Effector CD4-positive, alpha-beta T cell (primary cell): ENCODE measurements around the gene PAQR4.

Experiments used
- DNase-seq: peaks from one replicate; pipeline ENCODE4 v3.0.0-alpha.2; 2020

The PAQR4 gene

GRCh38 chr16:2981177-2981898, 12.2 kb downstream of the PAQR4 start:
- no peak for DNase-seq

GRCh38 chr16:2981899-2982250, 12.7 kb downstream of the PAQR4 start:
- DNase-seq, result no peak

GRCh38 chr16:2982402-2982801, 13.3 kb downstream of the PAQR4 start:
- no peak for DNase-seq

GRCh38 chr16:2983706-2984136, 14.6 kb downstream of the PAQR4 start:
- peak; percentile 47 for DNase-seq

- no peak for DNase-seq
Observed at GRCh38 chr16:2985462-2985861, 16.3 kb downstream of the PAQR4 start.

- no peak for DNase-seq
Observed at GRCh38 chr16:2985893-2986355, 16.8 kb downstream of the PAQR4 start.

GRCh38 chr16:2986623-2987188, 17.6 kb downstream of the PAQR4 start:
- no peak for DNase-seq

GRCh38 chr16:2987286-2987685, 18.1 kb downstream of the PAQR4 start:
- DNase-seq, result no peak

- no peak for DNase-seq
Observed at GRCh38 chr16:2987833-2988232, 18.7 kb downstream of the PAQR4 start.

GRCh38 chr16:2988590-2989099, 19.5 kb downstream of the PAQR4 start:
- no peak for DNase-seq

- DNase-seq, result no peak
Observed at GRCh38 chr16:2990891-2991290, 21.7 kb downstream of the PAQR4 start.

- DNase-seq, result no peak
Observed at GRCh38 chr16:2991566-2992261, 22.6 kb downstream of the PAQR4 start.

GRCh38 chr16:2992383-2993081, 23.4 kb downstream of the PAQR4 start:
- no peak for DNase-seq

- DNase-seq, result no peak
Observed at GRCh38 chr16:2996298-2996697, 27.1 kb downstream of the PAQR4 start.

- no peak for DNase-seq
Observed at GRCh38 chr16:2999929-3000328, 30.8 kb downstream of the PAQR4 start.

GRCh38 chr16:3000540-3000939, 31.4 kb downstream of the PAQR4 start:
- DNase-seq, result no peak

GRCh38 chr16:3001316-3001715, 32.2 kb downstream of the PAQR4 start:
- no peak for DNase-seq

GRCh38 chr16:3003582-3004270, 34.6 kb downstream of the PAQR4 start:
- DNase-seq, result peak; percentile 94

- no peak for DNase-seq
Observed at GRCh38 chr16:3004319-3004718, 35.2 kb downstream of the PAQR4 start.

GRCh38 chr16:3004781-3005284, 35.7 kb downstream of the PAQR4 start:
- DNase-seq, result no peak

- no peak for DNase-seq
Observed at GRCh38 chr16:3007059-3007956, 38.2 kb downstream of the PAQR4 start.
